K562 (cell line): ENCODE data around the gene RGS7. TPM values are rescaled to one million over a fixed set of nuclear protein-coding genes. Genes with fewer than 3 reads are reported as not detected.

Experiments used
- ESRRA ChIP-seq: fragments of 450-650 bp; IDR thresholded peaks from 2 replicates; pipeline ENCODE4 v1.6.1; 2014; ENCODE audit warnings: low read depth, mild to moderate bottlenecking, moderate library complexity, borderline replicate concordance
- HMG20B ChIP-seq: fragments of 250-450 bp; sonication (Bioruptor Pico); IDR thresholded peaks from 2 replicates; pipeline ENCODE4 v1.5.0; 2021; ENCODE audit warnings: mild to moderate bottlenecking
- TRIM28 ChIP-seq: fragments of 450-650 bp; IDR thresholded peaks from 2 replicates; pipeline ENCODE4 v1.6.1; 2017
- U2AF1 ChIP-seq: fragments of 200-400 bp; formaldehyde crosslinking; optimal IDR thresholded peaks from 2 replicates; pipeline ENCODE3; 2017; ENCODE audit warnings: mild to moderate bottlenecking, low read depth, low read length, moderate library complexity
- polyA plus RNA-seq, 8 experiments: library from polyadenylated mRNA; depleted of rRNA in 4 of 8; stranded (reverse) in 5 of 8; unstranded in 3 of 8; fragments of >200 nt; fragmentation: Nextera tagmentation in 2 of 8; fragmentation: Illumina TruSeq in 1 of 8; extraction: Ambion mirVana in 2 of 8; extraction: Trizol in 1 of 8; gene quantifications; 2 replicates each; pipeline versions ENCODE4 v1.2.1 to v1.2.3, GENCODE V29; 2011 to 2014; ENCODE audit warnings: inconsistent platforms in 1 of 8, missing spikeins in 1 of 8
- total RNA-seq, 7 experiments: library from RNA; depleted of rRNA in 6 of 7; stranded (reverse); fragments of >200 nt in 6 of 7; fragmentation: Illumina TruSeq in 2 of 7; extraction: Trizol in 2 of 7; gene quantifications; 2 replicates each; pipeline versions ENCODE4 v1.2.1 to v1.2.3, GENCODE V29; 2011 to 2021; ENCODE audit warnings: low replicate concordance in 1 of 7
- TF ChIP-seq, protein P1 (sequence below): fragments of 250-450 bp; sonication (Bioruptor Pico); IDR thresholded peaks from 2 replicates; pipeline ENCODE4 v1.5.0; 2022; ENCODE audit warnings: mild to moderate bottlenecking
- TF ChIP-seq, protein P2 (sequence below): fragments of 250-450 bp; sonication (Bioruptor Pico); IDR thresholded peaks from 2 replicates; pipeline ENCODE4 v1.4.0; 2020; ENCODE audit warnings: mild to moderate bottlenecking, moderate library complexity
- TF ChIP-seq, protein P3 (sequence below), 2 experiments: fragments of 450-650 bp; IDR thresholded peaks; 2 replicates each; pipeline ENCODE4 v1.6.1; 2016

RGS7 gene
- total and polyA plus RNA-seq, 9 of the 15 experiments (the other 6 are each of a cell fraction or from before 2014, with no cell fraction given) = not detected

DNA sequence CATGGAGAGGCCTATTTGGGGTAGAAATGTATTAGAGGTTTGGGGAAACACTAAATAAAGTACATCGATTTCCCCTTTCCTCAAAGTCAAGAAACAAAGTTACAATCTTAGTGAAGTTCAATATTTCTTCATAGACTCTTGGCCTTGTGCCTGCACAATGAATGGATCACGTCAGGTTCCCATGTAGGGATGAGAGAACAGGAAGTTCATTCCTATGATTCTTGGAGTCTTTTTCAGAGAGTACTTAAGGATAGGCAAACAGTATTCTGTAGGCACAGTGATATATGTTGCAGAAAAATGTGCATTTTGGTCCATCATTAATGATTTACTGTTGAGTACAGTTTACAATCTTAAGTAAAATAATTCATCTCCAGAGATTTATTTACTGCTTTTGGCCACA, 275.5 kb downstream of the RGS7 start (continued):
- TF ChIP-seq, protein P1, sequence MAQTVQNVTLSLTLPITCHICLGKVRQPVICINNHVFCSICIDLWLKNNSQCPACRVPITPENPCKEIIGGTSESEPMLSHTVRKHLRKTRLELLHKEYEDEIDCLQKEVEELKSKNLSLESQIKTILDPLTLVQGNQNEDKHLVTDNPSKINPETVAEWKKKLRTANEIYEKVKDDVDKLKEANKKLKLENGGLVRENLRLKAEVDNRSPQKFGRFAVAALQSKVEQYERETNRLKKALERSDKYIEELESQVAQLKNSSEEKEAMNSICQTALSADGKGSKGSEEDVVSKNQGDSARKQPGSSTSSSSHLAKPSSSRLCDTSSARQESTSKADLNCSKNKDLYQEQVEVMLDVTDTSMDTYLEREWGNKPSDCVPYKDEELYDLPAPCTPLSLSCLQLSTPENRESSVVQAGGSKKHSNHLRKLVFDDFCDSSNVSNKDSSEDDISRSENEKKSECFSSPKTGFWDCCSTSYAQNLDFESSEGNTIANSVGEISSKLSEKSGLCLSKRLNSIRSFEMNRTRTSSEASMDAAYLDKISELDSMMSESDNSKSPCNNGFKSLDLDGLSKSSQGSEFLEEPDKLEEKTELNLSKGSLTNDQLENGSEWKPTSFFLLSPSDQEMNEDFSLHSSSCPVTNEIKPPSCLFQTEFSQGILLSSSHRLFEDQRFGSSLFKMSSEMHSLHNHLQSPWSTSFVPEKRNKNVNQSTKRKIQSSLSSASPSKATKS (CRISPR knock-in tag) = no peak
- TF ChIP-seq, protein P2, sequence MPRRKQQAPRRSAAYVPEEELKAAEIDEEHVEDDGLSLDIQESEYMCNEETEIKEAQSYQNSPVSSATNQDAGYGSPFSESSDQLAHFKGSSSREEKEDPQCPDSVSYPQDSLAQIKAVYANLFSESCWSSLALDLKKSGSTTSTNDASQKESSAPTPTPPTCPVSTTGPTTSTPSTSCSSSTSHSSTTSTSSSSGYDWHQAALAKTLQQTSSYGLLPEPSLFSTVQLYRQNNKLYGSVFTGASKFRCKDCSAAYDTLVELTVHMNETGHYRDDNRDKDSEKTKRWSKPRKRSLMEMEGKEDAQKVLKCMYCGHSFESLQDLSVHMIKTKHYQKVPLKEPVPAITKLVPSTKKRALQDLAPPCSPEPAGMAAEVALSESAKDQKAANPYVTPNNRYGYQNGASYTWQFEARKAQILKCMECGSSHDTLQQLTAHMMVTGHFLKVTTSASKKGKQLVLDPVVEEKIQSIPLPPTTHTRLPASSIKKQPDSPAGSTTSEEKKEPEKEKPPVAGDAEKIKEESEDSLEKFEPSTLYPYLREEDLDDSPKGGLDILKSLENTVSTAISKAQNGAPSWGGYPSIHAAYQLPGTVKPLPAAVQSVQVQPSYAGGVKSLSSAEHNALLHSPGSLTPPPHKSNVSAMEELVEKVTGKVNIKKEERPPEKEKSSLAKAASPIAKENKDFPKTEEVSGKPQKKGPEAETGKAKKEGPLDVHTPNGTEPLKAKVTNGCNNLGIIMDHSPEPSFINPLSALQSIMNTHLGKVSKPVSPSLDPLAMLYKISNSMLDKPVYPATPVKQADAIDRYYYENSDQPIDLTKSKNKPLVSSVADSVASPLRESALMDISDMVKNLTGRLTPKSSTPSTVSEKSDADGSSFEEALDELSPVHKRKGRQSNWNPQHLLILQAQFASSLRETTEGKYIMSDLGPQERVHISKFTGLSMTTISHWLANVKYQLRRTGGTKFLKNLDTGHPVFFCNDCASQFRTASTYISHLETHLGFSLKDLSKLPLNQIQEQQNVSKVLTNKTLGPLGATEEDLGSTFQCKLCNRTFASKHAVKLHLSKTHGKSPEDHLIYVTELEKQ = no peak
- TF ChIP-seq TRIM28 (no peak), ESRRA (no peak), HMG20B (CRISPR knock-in tag) (no peak), U2AF1 (no peak)
- TF ChIP-seq, protein P3, sequence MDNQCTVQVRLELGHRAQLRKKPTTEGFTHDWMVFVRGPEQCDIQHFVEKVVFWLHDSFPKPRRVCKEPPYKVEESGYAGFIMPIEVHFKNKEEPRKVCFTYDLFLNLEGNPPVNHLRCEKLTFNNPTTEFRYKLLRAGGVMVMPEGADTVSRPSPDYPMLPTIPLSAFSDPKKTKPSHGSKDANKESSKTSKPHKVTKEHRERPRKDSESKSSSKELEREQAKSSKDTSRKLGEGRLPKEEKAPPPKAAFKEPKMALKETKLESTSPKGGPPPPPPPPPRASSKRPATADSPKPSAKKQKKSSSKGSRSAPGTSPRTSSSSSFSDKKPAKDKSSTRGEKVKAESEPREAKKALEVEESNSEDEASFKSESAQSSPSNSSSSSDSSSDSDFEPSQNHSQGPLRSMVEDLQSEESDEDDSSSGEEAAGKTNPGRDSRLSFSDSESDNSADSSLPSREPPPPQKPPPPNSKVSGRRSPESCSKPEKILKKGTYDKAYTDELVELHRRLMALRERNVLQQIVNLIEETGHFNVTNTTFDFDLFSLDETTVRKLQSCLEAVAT (IDR thresholded peaks at IDR 0.05) = no peak
